Sigmoid colon (tissue), 4 donors: ENCODE data around the gene ABHD5.

ENCODE experiments used
- CTCF ChIP-seq, 4 experiments: fragments of 450-650 bp in 3 of 4; fragments of 200-600 bp in 1 of 4; IDR thresholded peaks; one replicate each; pipeline ENCODE4 v1.5.1; 2016 to 2019; ENCODE audit warnings: antibody characterized with exemption in 4 of 4, mild to moderate bottlenecking in 3 of 4, moderate library complexity in 2 of 4
- EP300 ChIP-seq, 4 donors: sonication (generic); formaldehyde crosslinking; IDR thresholded peaks; one replicate each; pipeline ENCODE4 v1.6.1; 2017; ENCODE audit warnings: antibody characterized with exemption in 4 of 4

- TF ChIP-seq CTCF (IDR thresholded peaks at IDR 0.05) (no peak), EP300 (IDR thresholded peaks at IDR 0.05) (no peak)
Measured at GRCh38 chr3:43758592-43759225, 68.0 kb downstream of the ABHD5 start.
